GM12873 (cell line): ENCODE data around the gene PRKRIP1.

Experiments used
- TF ChIP-seq, protein P1 (sequence below): IDR thresholded peaks from 2 replicates; pipeline ENCODE4 v1.5.1; 2012; ENCODE audit warnings: low read depth, mild to moderate bottlenecking, moderate library complexity, low read length, control low read depth; ENCODE audit not compliant: insufficient read depth; ENCODE audit errors: missing control alignments

PRKRIP1 gene

DNA sequence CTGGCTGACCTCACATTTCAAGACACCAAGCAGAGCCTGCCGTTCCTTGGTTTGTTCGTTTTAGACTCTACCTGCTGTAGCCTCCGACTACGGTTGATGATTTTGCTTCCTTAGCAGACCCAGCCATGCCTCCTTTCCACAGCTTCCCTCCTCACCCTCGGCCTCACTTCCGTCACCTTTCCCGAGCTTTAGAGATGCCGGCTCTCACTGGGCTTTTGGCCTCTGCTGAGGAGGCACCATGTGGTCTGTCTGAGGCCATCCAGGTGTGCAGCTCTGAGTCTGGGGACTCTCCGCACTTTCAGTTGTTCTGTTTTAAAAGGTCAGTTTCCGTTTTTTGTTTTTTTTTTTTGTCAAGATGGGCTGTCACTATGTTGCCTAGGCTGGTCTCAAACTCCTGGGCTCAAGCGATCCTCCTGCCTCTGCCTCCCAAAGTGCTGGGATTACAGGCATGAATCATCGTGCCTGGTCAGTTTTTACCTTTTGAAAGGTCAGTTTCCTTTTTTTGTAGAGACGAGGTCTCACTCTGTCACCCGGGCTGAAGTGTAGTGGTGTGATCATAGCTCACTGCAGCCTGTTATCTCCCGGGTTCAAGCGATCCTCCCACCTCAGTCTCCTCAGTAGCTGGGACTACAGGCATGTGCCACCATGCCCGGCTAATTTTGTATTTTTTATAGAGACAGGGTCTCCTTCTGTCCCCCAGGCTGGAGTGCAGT, 49.0 kb downstream of the PRKRIP1 start:
- TF ChIP-seq, protein P1, sequence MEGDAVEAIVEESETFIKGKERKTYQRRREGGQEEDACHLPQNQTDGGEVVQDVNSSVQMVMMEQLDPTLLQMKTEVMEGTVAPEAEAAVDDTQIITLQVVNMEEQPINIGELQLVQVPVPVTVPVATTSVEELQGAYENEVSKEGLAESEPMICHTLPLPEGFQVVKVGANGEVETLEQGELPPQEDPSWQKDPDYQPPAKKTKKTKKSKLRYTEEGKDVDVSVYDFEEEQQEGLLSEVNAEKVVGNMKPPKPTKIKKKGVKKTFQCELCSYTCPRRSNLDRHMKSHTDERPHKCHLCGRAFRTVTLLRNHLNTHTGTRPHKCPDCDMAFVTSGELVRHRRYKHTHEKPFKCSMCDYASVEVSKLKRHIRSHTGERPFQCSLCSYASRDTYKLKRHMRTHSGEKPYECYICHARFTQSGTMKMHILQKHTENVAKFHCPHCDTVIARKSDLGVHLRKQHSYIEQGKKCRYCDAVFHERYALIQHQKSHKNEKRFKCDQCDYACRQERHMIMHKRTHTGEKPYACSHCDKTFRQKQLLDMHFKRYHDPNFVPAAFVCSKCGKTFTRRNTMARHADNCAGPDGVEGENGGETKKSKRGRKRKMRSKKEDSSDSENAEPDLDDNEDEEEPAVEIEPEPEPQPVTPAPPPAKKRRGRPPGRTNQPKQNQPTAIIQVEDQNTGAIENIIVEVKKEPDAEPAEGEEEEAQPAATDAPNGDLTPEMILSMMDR = no peak

DNA sequence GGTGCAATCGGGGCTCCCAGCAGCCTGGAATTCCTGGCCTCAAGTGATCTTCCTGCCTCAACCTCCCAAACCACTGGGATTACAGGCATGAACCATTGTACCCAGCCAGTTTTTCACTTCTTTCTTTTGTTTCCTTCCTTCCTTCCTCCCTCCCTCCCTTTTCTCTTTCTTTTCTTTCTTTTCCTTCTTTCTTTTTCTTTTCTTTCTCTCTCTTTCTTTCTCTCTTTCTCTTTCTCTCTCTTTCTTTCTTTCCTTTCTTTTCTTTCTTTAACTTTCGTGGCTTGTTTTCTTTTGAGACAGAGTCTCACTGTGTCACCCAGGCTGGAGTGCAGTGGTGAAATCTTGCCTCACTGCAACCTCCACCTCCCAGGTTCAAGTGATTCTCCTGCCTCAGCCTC, 49.5 kb downstream of the PRKRIP1 start:
- TF ChIP-seq, protein P1 = no peak

DNA sequence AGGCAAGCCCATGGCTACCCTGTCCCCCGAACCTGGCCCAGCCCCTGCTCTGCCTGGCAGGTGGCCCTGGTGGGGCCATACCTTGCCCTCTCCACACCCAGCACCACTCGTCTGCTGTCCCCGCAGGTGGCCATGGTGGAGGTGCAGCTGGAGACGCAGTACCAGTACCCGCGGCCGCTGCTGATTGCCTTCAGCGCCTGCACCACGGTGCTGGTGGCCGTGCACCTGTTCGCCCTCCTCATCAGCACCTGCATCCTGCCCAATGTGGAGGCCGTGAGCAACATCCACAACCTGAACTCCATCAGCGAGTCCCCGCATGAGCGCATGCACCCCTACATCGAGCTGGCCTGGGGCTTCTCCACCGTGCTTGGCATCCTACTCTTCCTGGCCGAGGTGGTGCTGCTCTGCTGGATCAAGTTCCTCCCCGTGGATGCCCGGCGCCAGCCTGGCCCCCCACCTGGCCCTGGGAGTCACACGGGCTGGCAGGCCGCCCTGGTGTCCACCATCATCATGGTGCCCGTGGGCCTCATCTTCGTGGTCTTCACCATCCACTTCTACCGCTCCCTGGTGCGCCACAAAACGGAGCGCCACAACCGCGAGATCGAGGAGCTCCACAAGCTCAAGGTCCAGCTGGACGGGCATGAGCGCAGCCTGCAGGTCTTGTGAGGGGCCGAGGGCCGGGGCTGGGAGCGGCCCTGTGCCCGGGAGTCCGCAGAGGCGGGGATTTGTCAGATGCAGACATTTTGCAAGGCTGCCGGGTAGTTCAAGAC, 50.4 kb downstream of the PRKRIP1 start:
- TF ChIP-seq, protein P1 = no peak

DNA sequence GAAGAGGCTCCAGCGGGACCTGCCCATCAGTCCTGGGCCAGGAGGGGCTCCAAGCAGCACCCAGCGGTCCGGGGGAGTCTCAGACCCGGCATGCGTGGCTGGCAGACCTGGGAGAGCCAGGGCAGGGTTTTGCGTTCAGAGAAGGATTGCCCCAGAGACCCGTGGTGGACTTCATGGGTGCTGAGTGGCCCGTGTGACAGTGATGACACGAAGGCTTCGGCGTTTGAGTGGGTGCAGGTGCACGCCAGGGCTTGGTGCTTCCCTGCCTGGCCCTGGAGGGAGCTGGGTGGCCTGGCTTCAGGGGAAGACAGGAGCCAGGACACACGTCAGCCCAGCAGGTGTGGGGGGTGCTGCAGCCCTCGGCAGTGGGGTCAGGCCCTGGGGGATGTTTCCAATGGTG, 51.1 kb downstream of the PRKRIP1 start:
- TF ChIP-seq, protein P1 = no peak

DNA sequence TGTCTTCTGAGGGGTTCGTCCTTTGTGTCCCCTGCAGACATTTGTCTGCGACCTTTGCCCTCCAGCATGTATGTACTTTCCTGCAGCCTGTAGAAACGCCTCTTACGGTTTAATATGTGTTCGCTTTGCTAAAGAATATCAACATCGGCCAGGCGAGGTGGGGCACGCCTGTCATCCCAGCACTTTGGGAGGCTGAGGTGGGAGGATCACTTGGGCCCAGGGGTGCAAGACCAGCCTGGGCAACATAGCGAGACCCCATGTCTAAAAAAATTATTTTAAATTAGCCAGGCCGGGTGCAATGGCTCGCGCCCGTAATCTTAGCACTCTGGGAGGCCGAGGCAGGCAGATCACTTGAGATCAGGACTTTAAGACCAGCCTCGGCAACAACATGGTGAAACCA, 53.0 kb downstream of the PRKRIP1 start:
- TF ChIP-seq, protein P1 = no peak

DNA sequence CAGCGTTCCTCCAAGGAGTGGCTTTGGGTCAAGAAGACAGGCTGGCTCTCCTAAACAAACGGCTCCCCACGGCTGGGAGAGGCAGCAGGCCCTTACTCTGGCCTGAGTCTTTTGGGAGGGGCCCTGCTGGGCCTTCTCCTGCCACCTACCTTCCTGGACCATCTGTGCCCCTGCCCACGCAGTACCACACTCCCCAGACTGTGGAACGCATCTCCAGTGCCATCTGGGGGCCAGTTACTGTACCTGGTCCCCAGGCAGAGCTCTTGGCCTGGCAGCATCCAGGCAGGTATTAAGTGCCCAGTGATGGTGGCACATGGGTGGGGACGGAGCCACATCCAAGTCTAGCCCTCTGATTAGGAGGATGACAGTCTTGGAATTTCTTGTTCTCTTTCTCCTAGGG, 54.1 kb downstream of the PRKRIP1 start:
- TF ChIP-seq, protein P1 = peak; percentile 77

DNA sequence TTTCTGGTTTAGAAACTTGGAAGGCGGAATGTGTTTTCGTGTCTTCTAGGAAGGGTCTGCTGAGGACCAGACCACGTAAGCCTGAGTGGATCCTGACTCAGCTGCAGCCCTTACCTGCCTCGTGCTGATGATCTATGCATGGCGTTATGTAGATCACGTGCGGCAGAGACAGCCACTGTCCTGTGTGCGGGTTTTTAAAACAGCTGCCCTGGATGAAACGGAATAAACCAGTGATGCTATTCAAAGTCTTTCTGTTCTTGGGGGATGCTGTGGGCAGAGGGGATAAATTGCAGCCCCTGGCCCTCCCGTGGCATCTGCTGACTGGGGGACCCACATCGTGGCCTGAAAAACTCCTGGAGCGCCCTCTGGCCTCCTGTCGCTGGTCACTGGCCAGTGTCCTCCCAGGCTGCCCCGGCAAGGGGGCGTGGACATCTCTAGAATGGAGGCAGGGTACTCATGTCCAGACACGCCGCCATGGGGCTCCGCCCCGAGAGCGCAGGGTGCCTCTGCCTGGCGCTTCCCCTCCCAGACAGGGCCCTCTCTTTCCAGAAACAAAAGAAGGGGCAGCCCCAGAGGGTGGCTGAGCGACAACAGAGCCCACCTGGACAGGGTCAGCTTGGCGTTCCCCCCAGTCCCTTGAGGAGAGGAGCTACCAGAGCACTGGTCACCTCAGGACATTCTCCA, 55.4 kb downstream of the PRKRIP1 start:
- TF ChIP-seq, protein P1 = no peak
